Measurements from ENCODE around the gene SHC3. TPM values are rescaled to one million over a fixed set of nuclear protein-coding genes. Genes with fewer than 3 reads are reported as not detected.

SHC3 gene
- total and polyA plus RNA-seq, 2 of the 4 experiments (the other 2 are of a cell fraction) = 4.5 to 13.3 TPM

- TF ChIP-seq NFE2L2 (IDR thresholded peaks at IDR 0.05; ENCODE audit: low read depth, low read length) (no peak), CHD1 (IDR thresholded peaks at IDR 0.05; ENCODE audit: low read depth, low read length) (no peak), RAD21 (IDR thresholded peaks at IDR 0.05; ENCODE audit: low read length) (no peak)
Observed at GRCh38 chr9:89020754-89021153, 157.9 kb downstream of the SHC3 start (continued).

GRCh38 chr9:89015336-89015735 lies 163.3 kb downstream of the SHC3 start:
- Histone ChIP-seq H3K27ac (ENCODE audit: insufficient read depth, low read length) (no peak overlapping the region), H3K36me3 (ENCODE audit: control insufficient read depth, insufficient read depth, low read length) (peaks cover 8% of the 10 kb centered on the region), H2BK20ac (ENCODE audit: low read depth, low read length) (no peak overlapping the region), H4K8ac (ENCODE audit: low read depth in 2 of 2, low read length in 2 of 2) (no peak overlapping the region), H4K20me1 (ENCODE audit: insufficient read depth, low read length) (no peaks in the 10 kb centered on the region), H3K27me3 (ENCODE audit: control insufficient read depth, insufficient read depth, low read length) (no peaks in the 10 kb centered on the region), H3K14ac (replicated peaks; ENCODE audit: low read depth, low read length) (no peak overlapping the region), H3K9me1 (ENCODE audit: insufficient read depth, low read length) (peaks cover 8% of the 10 kb centered on the region; the same call in 1 of the 2 replicates), H3K4ac (ENCODE audit: low read depth, low read length) (no peak overlapping the region), H3K9me3 (ENCODE audit: control insufficient read depth, insufficient read depth, low read length) (no peaks in the 10 kb centered on the region), H2AFZ (replicated peaks; ENCODE audit: low read length, poor library complexity) (no peak overlapping the region), H3K4me1 (ENCODE audit: control insufficient read depth, insufficient read depth, low read length) (no peaks in the 10 kb centered on the region), H3K56ac (ENCODE audit: extremely low read depth, insufficient read depth, low read length) (no peak overlapping the region), H3K18ac (ENCODE audit: low read depth, low read length) (no peak overlapping the region), H3K23ac (ENCODE audit: low read depth, low read length) (no peak overlapping the region), H2AK5ac (ENCODE audit: low read depth, low read length) (no peak overlapping the region), H3K79me1 (ENCODE audit: low read depth in 1 of 2, low read length in 2 of 2) (0 out of 4 replicates have a peak, but pooled peaks cover 0 to under 1% of the 10 kb centered on the region in 2 experiments), H3K4me3 (ENCODE audit: insufficient read depth, low read depth, low read length) (no peak overlapping the region), H2BK5ac (ENCODE audit: low read depth, low read length, poor library complexity, severe bottlenecking) (no peak overlapping the region), H3K4me2 (ENCODE audit: low read depth, low read length) (no peak overlapping the region), H3K9ac (ENCODE audit: low read depth, low read length) (no peak overlapping the region), H2AK9ac (replicated peaks; ENCODE audit: low read depth, low read length, poor library complexity) (no peak overlapping the region), H4K91ac (ENCODE audit: insufficient read depth, low read depth, low read length) (no peak overlapping the region), H2BK120ac (ENCODE audit: low read depth, low read length) (no peak overlapping the region), H4K5ac (ENCODE audit: low read depth, low read length) (no peak overlapping the region), H2BK15ac (ENCODE audit: low read depth, low read length) (no peak overlapping the region)
- POLR2A ChIA-PET (ENCODE audit: unreplicated experiment) = no interaction called here
- ATAC-seq (ENCODE audit: low read depth) (peak; percentile 42; the same call in 1 of the 2 replicates), DNase-seq (no peak)
- in situ Hi-C loops (cut with MboI; ENCODE audit: low sequenced_read_pairs) = loop anchor here (25.0 kb wide), 2 partner anchors 1053 to 1328 kb away; partner anchors contain the start of gene CDK20
- intact Hi-C loops (cut with micrococcal nuclease) = no loop called here
- CTCF ChIA-PET = no interaction called here
- 60% methylated on average over 1 of the region's 2 CpGs; no CpG with 5 or more reads in 1 of the 2 experiments for WGBS, 2 experiments (ENCODE audit: extremely low coverage in 2 of 2, insufficient read length in 1 of 2)
- TF ChIP-seq MXI1 (IDR thresholded peaks at IDR 0.05; ENCODE audit: borderline replicate concordance, low read depth, low read length) (no peak), MAZ (IDR thresholded peaks at IDR 0.05; ENCODE audit: borderline replicate concordance, low read depth, low read length) (no peak), CHD1 (IDR thresholded peaks at IDR 0.05; ENCODE audit: low read depth, low read length) (no peak), RCOR1 (IDR thresholded peaks at IDR 0.05; ENCODE audit: insufficient replicate concordance, low read length) (no peak), MAFK (IDR thresholded peaks at IDR 0.05; ENCODE audit: low read depth, low read length) (no peak), SMC3 (IDR thresholded peaks at IDR 0.05; ENCODE audit: low read depth, low read length) (no peak), BHLHE40 (IDR thresholded peaks at IDR 0.05; ENCODE audit: low read depth, low read length) (no peak)
- TF ChIP-seq, protein P1, sequence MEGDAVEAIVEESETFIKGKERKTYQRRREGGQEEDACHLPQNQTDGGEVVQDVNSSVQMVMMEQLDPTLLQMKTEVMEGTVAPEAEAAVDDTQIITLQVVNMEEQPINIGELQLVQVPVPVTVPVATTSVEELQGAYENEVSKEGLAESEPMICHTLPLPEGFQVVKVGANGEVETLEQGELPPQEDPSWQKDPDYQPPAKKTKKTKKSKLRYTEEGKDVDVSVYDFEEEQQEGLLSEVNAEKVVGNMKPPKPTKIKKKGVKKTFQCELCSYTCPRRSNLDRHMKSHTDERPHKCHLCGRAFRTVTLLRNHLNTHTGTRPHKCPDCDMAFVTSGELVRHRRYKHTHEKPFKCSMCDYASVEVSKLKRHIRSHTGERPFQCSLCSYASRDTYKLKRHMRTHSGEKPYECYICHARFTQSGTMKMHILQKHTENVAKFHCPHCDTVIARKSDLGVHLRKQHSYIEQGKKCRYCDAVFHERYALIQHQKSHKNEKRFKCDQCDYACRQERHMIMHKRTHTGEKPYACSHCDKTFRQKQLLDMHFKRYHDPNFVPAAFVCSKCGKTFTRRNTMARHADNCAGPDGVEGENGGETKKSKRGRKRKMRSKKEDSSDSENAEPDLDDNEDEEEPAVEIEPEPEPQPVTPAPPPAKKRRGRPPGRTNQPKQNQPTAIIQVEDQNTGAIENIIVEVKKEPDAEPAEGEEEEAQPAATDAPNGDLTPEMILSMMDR (conservative IDR thresholded peaks at IDR 0.05; ENCODE audit: low read depth, low read length) = no peak
- dilution Hi-C loops (cut with HindIII; ENCODE audit: low sequenced_read_pairs, unreplicated experiment) = no loop called here
- BruUV-seq (replicated peaks) = no TSS peak
